Thoracic aorta (tissue), 2 donors: Measurements from ENCODE around the gene NAA25. TPM values are rescaled to one million over a fixed set of nuclear protein-coding genes. Genes with fewer than 3 reads are reported as not detected.
"Not testable (repeated sequence)": the region's sequence is repeated elsewhere in the genome, so short reads cannot be mapped to it uniquely, and the experiment has no call there.

Experiments
- ATAC-seq: fragments of 150-250 bp; one replicate; pipeline ENCODE4 v1.8.0; 2017; ENCODE audit warnings: low read depth; ENCODE audit not compliant: insufficient number of reproducible peaks, low FRiP score
- DNase-seq: peaks from one replicate; pipeline ENCODE4 v3.0.0-alpha.2; 2020; ENCODE audit warnings: low spot score
- H3K27ac ChIP-seq, 2 donors: fragments of 200-600 bp; sonication (generic); 1 replicate in 1 of 2; 2 replicates in 1 of 2; pipeline ENCODE4 v1.5.1; 2016; ENCODE audit warnings: mild to moderate bottlenecking in 2 of 2, moderate library complexity in 2 of 2
- H3K27me3 ChIP-seq: fragments of 200-600 bp; sonication (generic); replicated peaks from 2 replicates; pipeline ENCODE4 v1.6.0; 2016; ENCODE audit warnings: mild to moderate bottlenecking; ENCODE audit not compliant: insufficient read depth
- H3K36me3 ChIP-seq: fragments of 200-600 bp; sonication (generic); one replicate; pipeline ENCODE4 v1.5.1; 2016
- H3K4me1 ChIP-seq, 2 donors: fragments of 200-600 bp; sonication (generic); 1 replicate in 1 of 2; 2 replicates in 1 of 2; pipeline versions ENCODE4 v1.5.1 to v1.6.0; 2016; ENCODE audit warnings: low read depth in 2 of 2, mild to moderate bottlenecking in 1 of 2; ENCODE audit not compliant: control insufficient read depth in 1 of 2
- H3K4me3 ChIP-seq: fragments of 200-600 bp; sonication (generic); 2 replicates; pipeline ENCODE4 v1.5.1; 2016; ENCODE audit warnings: mild to moderate bottlenecking
- H3K9me3 ChIP-seq: fragments of 200-600 bp; sonication (generic); 2 replicates; pipeline ENCODE4 v1.5.1; 2016
- total RNA-seq, 2 donors: library from RNA; depleted of rRNA; stranded (reverse); fragments of >200 nt; gene quantifications; one replicate each; pipeline versions ENCODE4 v1.1.0 to v1.2.3, GENCODE V29; 2016
- TF ChIP-seq, protein P1 (sequence below): fragments of 200-600 bp; sonication (generic); IDR thresholded peaks from one replicate; pipeline ENCODE4 v1.5.1; 2019; ENCODE audit warnings: antibody characterized with exemption

Gene NAA25
- total RNA-seq, 2 donors from 2014 or later = 16.4 to 52.1 TPM

DNA sequence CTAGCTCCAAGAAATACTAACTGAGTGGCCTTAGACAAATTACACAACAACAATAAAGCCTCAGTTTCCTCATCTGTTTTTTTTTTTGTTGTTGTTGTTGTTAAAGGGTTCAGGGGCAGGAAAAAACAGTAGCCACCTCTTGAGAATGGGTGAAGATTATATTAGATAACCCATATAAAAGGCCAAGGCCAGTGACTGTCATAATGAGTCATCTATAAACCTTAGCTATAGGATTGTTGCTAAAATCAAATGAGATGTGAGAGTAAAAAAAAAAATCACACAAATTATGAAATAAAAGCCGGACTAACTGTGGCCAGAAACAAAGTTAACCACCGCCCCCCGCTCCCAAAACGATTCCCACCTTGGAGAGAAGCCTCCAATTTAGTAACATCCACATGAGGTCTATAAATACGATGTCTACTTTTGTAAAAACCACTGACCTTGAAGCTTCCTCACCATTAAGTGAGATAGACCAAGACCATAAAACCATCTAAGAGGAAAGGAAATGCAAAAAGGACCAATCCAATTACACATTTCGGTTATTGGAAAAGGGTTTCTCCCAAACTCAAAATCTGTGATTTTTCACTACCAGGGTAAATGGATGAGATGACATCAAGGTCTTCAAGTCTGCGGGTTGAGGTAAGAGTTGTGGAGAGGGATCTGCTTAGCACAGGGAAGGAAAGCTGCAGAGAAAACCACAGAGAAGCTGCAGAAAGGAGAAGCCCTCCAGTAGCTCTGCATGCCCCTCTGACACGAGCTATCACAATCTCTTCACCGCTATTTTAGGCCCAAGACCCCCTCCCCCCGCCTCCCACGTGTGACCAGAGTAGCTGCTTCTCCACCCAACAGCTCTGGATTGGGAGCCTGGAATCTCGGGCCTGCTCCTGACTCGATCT, 1.0 kb downstream of the NAA25 start:
- Histone ChIP-seq H3K27me3 (no peaks in the 10 kb centered on the region), H3K4me3 (peak overlapping the region; percentile 93), H3K4me1 (peaks cover 25 to 33% of the 10 kb centered on the region in 2 donors), H3K9me3 (no peaks in the 10 kb centered on the region), H3K27ac (peak overlapping the region; percentile 94 to 95), H3K36me3 (no peaks in the 10 kb centered on the region)
- DNase-seq = no peak
- TF ChIP-seq, protein P1, sequence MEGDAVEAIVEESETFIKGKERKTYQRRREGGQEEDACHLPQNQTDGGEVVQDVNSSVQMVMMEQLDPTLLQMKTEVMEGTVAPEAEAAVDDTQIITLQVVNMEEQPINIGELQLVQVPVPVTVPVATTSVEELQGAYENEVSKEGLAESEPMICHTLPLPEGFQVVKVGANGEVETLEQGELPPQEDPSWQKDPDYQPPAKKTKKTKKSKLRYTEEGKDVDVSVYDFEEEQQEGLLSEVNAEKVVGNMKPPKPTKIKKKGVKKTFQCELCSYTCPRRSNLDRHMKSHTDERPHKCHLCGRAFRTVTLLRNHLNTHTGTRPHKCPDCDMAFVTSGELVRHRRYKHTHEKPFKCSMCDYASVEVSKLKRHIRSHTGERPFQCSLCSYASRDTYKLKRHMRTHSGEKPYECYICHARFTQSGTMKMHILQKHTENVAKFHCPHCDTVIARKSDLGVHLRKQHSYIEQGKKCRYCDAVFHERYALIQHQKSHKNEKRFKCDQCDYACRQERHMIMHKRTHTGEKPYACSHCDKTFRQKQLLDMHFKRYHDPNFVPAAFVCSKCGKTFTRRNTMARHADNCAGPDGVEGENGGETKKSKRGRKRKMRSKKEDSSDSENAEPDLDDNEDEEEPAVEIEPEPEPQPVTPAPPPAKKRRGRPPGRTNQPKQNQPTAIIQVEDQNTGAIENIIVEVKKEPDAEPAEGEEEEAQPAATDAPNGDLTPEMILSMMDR = no peak
- no peak for ATAC-seq

DNA sequence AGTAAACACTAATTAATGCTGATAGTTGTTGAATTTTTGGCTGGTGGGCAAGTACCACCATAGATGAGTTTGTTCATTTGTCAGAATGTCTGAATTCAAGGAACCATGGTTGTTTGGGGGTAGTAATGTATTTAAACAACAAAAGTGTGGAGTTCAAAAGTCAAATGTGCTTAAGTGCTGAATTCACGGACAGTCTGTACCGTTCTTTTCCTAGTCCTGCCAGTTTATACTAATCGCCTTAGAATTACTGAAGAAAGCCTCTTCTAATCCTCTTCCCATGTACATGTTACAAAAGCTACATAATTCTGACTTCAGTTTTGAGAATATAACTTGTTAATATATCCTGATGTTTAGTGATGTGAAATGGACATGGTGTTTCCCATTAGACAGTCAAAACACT, 2.7 kb downstream of the NAA25 start:
- no peak overlapping the region for H3K27ac ChIP-seq
- peaks cover 4% of the 10 kb centered on the region for H3K36me3 ChIP-seq
- peaks cover 25 to 33% of the 10 kb centered on the region in 2 donors for H3K4me1 ChIP-seq
- no peaks in the 10 kb centered on the region for H3K9me3 ChIP-seq
- TF ChIP-seq, protein P1 = no peak
- H3K27me3 ChIP-seq = no peaks in the 10 kb centered on the region
- no peak for ATAC-seq
- no peak for DNase-seq
- no peak overlapping the region for H3K4me3 ChIP-seq

DNA sequence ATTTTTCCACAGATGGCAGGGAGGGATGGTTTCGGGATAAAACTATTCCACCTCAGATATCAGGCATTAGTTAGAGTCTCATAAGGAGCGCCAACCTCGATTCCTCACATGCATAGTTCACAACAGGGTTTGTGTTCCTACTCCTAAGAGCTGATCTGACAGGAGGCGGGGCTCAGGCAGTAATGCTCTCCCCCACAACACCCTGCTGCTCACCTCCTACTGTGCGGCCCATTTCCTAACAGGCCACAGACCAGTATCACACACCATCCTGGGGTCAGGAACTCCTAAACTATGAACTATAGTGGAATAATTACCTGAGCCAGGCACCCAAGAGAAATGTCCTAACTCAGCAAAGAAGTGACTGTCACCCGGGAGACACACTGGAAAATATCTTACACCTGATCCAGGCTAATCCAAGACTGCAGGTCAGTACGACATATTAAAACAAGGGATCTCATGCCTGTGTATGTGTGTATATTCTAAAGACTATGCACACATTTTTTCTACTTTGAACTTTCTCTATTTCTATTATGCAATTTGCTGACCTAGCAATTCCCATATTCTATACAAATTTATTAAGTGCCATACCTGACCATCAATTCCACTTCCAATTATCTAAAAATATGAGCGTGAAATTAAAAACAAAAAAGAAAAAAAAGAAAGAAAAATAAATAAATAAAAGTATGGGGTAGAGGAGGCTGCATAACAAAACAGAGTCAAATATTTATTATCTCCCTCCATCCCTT, 4.7 kb downstream of the NAA25 start:
- Histone ChIP-seq H3K4me1 (peaks cover 23 to 36% of the 10 kb centered on the region in 2 donors), H3K36me3 (peaks cover 4% of the 10 kb centered on the region), H3K27ac (no peak overlapping the region), H3K9me3 (no peaks in the 10 kb centered on the region), H3K27me3 (no peaks in the 10 kb centered on the region), H3K4me3 (no peak overlapping the region)
- ATAC-seq = no peak
- no peak for DNase-seq
- TF ChIP-seq, protein P1 = no peak

DNA sequence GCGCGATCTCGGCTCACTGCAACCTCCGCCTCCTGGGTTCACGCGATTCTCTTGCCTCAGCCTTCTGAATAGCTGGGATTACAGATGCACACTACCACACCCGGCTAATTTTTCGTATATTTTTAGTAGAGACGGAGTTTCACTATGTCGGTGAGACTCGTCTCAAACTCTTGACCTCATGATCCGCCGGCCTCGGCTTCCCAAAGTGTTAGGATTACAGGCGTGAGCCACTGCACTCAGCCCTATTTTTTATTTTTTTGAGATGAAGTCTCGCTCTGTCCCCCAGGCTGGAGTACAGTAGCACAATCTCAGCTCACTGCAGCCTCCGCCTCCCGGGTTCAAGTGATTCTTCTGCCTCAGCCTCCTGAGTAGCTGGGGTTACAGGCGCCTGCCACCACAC, 5.8 kb downstream of the NAA25 start:
- ATAC-seq, H3K4me3 ChIP-seq: not testable (repeated sequence)
- peak overlapping the region in 1 of 2 donors; percentile 20 for H3K27ac ChIP-seq

DNA sequence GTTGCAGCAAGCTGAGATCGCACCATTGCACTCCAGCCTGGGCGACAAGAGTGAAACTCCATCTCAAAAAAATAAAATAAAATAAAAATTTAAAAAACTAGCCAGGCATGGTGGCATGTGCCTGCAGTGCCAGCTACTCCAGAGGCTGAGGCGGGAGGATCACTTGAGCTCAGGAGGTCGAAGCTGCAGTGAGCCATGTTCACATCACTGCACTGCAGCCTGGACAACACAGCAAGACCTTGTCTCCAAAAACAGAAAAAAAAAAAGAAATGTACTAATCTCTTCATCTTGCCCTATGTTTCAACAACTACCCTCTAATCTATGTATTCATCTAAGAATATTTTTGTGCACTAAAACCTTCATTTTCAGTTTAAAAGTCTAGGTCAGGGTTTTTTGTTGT, 6.5 kb downstream of the NAA25 start:
- H3K9me3 ChIP-seq = no peaks in the 10 kb centered on the region
- TF ChIP-seq, protein P1 = no peak
- H3K36me3 ChIP-seq = peaks cover 4% of the 10 kb centered on the region
- no peaks in the 10 kb centered on the region for H3K27me3 ChIP-seq
- no peak for DNase-seq
- H3K4me1 ChIP-seq = peaks cover 21 to 39% of the 10 kb centered on the region in 2 donors
- H3K27ac ChIP-seq = no peak overlapping the region
- no peak for ATAC-seq
- no peak overlapping the region for H3K4me3 ChIP-seq

More for the DNA sequence above, 5.8 kb downstream of the NAA25 start:
- not testable (repeated sequence) for H3K9me3 ChIP-seq, DNase-seq, H3K36me3 ChIP-seq, H3K27me3 ChIP-seq
- peaks cover 26 to 44% of the 10 kb centered on the region in 2 donors for H3K4me1 ChIP-seq

DNA sequence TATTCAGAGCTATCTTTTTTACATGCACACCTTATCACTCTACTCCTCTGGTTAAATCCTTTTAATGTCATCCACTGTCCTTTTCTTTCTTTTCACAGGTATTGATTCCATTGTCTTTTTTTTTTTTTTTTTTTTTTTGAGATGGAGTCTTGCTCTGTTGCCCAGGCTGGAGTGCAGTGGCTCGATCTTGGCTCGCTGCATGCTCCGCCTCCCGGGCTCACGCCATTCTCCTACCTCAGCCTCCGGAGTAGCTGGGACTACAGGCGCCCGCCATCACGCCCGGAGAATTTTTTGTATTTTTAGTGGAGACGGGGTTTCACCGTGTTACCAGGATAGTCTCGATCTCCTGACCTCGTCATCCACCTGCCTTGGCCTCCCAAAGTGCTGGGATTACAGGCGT, 8.1 kb downstream of the NAA25 start:
- H3K4me3 ChIP-seq, ATAC-seq, H3K9me3 ChIP-seq, H3K27me3 ChIP-seq, H3K36me3 ChIP-seq, DNase-seq, H3K27ac ChIP-seq: not testable (repeated sequence)
- H3K4me1 ChIP-seq = peaks cover 15 to 40% of the 10 kb centered on the region in 2 donors
